ENCODE measurements around the gene SCN8A. TPM values are rescaled to one million over a fixed set of nuclear protein-coding genes. Genes with fewer than 3 reads are reported as not detected.

SCN8A gene
- total and polyA plus RNA-seq, 2 donors (not counting 3 experiments of a cell fraction or from before 2014, with no cell fraction given): 9.4 to 20.4 TPM

DNA sequence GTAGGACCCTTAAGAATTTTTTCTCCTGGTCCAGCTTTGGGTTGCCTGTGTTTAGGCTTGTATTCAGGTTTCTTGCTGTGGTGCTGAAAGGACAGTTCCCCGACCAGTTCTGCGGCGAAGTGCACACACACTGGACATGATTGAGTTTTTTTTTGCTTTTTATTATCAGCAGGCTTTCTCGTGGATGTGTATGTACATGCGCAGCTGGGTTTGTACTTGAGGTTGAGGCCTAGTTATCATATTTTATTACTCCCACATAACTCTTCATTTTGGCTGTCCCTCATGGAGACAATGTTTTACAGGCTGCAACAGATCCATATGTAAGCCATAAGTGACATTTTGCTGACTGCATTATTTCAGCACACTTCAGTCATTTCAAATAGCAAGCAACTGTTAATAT is 2.5 kb downstream of the SCN8A start:
- Histone ChIP-seq H3K27me3 (ENCODE audit: control insufficient read depth in 2 of 2, insufficient read depth in 2 of 2, low read length in 2 of 2) (peaks cover 14 to 20% of the 10 kb centered on the region in 2 experiments), H3K9ac (replicated peaks; ENCODE audit: extremely low read depth, insufficient read depth, low read length) (no peak overlapping the region), H4K20me1 (replicated peaks; ENCODE audit: control insufficient read depth, extremely low read depth, insufficient read depth, low read length) (no peaks in the 10 kb centered on the region), H3K27ac (ENCODE audit: insufficient read depth, low read depth, low read length) (no peak overlapping the region), H3K79me2 (ENCODE audit: control insufficient read depth, insufficient read depth, low read length) (no peaks in the 10 kb centered on the region), H3K4me2 (ENCODE audit: insufficient read depth, low read length) (no peak overlapping the region), H3K36me3 (ENCODE audit: control insufficient read depth in 2 of 2, extremely low read depth in 1 of 2, insufficient read depth in 2 of 2, low read length in 2 of 2) (no peaks in the 10 kb centered on the region), H3K4me1 (ENCODE audit: control insufficient read depth, extremely low read depth, insufficient read depth, low read length) (peaks cover 6% of the 10 kb centered on the region), H3K9me1 (replicated peaks; ENCODE audit: control insufficient read depth, extremely low read depth, insufficient read depth, low read length) (no peaks in the 10 kb centered on the region), H3K4me3 (replicated peaks in 1 of 3; ENCODE audit: insufficient read depth in 1 of 3, low read depth in 1 of 3, low read length in 3 of 3) (no peak overlapping the region), H2AFZ (ENCODE audit: low read depth, low read length) (no peak overlapping the region), H3K9me3 (replicated peaks; ENCODE audit: control insufficient read depth, insufficient read depth, low read length) (no peaks in the 10 kb centered on the region)
- POLR2A ChIA-PET: no interaction called here
- dilution Hi-C loops (cut with MboI; ENCODE audit: extremely low pct_ligation_motif_present, low sequenced_read_pairs) (no loop called here), intact Hi-C loops (cut with micrococcal nuclease) (loop anchor here (5.0 kb wide), 1 partner anchor 159 kb away; no protein-coding TSS in a partner anchor)
- BruUV-seq (replicated peaks): no TSS peak
- CTCF ChIA-PET: interaction anchor here (0.8 to 2.0 kb wide), 5 partner anchors 9 to 221 kb away, joined by 3 to 7 read pairs (median 3); a partner anchor contains a TSS
- DNase-seq (ENCODE audit: low read depth, low spot score) (peak; percentile 61), FAIRE-seq (peak; percentile 85)
- no peak for TF ChIP-seq FOS (IDR thresholded peaks at IDR 0.05; ENCODE audit: borderline replicate concordance, insufficient read depth, low read length)
- TF ChIP-seq POLR2A (IDR thresholded peaks at IDR 0.05; ENCODE audit: low read depth, low read length): no peak
- TF ChIP-seq, protein P1, sequence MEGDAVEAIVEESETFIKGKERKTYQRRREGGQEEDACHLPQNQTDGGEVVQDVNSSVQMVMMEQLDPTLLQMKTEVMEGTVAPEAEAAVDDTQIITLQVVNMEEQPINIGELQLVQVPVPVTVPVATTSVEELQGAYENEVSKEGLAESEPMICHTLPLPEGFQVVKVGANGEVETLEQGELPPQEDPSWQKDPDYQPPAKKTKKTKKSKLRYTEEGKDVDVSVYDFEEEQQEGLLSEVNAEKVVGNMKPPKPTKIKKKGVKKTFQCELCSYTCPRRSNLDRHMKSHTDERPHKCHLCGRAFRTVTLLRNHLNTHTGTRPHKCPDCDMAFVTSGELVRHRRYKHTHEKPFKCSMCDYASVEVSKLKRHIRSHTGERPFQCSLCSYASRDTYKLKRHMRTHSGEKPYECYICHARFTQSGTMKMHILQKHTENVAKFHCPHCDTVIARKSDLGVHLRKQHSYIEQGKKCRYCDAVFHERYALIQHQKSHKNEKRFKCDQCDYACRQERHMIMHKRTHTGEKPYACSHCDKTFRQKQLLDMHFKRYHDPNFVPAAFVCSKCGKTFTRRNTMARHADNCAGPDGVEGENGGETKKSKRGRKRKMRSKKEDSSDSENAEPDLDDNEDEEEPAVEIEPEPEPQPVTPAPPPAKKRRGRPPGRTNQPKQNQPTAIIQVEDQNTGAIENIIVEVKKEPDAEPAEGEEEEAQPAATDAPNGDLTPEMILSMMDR (IDR thresholded peaks at IDR 0.05; ENCODE audit: extremely low read depth in 1 of 2, insufficient read depth in 1 of 2, low read depth in 1 of 2, low read length in 2 of 2): no peak
- no peak for TF ChIP-seq GATA2 (IDR thresholded peaks at IDR 0.05; ENCODE audit: insufficient read depth, insufficient read length, low read depth, low read length)
- no peak for TF ChIP-seq JUN (IDR thresholded peaks at IDR 0.05; ENCODE audit: borderline replicate concordance, insufficient read depth, insufficient read length, low read depth)
- TF ChIP-seq, protein P2, sequence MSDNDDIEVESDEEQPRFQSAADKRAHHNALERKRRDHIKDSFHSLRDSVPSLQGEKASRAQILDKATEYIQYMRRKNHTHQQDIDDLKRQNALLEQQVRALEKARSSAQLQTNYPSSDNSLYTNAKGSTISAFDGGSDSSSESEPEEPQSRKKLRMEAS (IDR thresholded peaks at IDR 0.05; ENCODE audit: insufficient read depth, insufficient read length): no peak
- no peak for TF ChIP-seq EZH2 (IDR thresholded peaks at IDR 0.05; ENCODE audit: borderline replicate concordance, low read depth, low read length, severe bottlenecking)
- no peak for TF ChIP-seq POLR2AphosphoS5 (IDR thresholded peaks at IDR 0.05; ENCODE audit: insufficient read depth, low read depth, low read length)
- TF ChIP-seq MYC (IDR thresholded peaks at IDR 0.05; ENCODE audit: low read depth, low read length): no peak

Measured in endothelial cell of umbilical vein (primary cell).